Coronary artery (tissue), 2 donors: Measurements from ENCODE around the gene TMEM242.

Source experiments
- DNase-seq: peaks from one replicate; pipeline ENCODE4 v3.0.0-alpha.2; 2017; ENCODE audit warnings: low spot score
- H3K27ac ChIP-seq, 2 donors: fragments of 200-600 bp; sonication (generic); one replicate each; pipeline ENCODE4 v1.5.1; 2016 to 2019
- H3K4me3 ChIP-seq: fragments of 200-600 bp; sonication (generic); 2 replicates; pipeline ENCODE4 v1.5.1; 2016; ENCODE audit warnings: mild to moderate bottlenecking, moderate library complexity
- TF ChIP-seq, protein P1 (sequence below): fragments of 200-600 bp; sonication (generic); IDR thresholded peaks from one replicate; pipeline ENCODE4 v1.5.1; 2019; ENCODE audit warnings: antibody characterized with exemption

TMEM242 gene

DNA sequence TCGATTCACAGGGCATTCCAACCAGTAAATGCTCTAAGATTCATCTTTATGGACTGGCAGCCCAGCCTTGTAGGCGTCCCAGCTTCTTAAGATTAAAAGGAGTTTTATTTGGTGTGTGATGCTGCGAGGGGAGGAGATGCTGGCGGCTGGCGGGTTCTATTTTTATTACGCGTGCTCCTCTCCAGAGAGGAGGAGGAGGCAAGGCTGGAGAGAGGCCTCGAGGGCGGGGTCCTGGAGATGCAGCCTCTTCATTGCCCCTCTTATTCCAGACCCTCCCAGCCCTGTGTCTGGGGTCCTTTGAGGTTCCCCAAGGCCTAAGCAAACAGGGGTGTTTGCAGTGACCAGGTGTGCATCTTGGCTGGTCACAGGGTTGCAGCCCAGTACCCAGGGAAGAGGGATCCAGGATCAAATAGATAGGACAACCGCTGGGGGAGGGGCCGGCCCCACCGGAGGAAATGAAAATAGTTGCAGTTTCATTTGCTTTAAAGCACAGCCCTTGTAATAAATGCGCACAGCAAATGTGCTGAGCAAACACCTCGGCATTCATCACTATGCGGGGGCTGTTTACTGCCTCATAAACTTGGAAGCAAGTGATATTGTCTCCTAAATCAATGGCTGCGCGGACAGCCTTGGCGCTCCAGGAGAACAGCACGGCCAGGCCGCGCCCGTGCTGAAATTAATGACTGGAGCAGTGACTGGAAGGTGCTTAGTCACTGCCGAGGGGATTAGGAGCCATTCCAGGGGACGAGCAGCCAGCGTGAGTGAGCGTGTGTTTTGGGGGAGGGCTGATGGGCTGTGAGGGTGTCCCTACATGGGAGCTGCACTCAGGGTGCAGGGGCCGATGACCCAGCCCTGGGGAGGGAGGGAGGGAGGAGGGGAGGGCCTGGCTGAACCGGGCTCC, 83.0 kb downstream of the TMEM242 start:
- DNase-seq: peak; percentile 89
- Histone ChIP-seq H3K27ac (peak overlapping the region; percentile 87 to 93), H3K4me3 (peak overlapping the region; percentile 48)
- TF ChIP-seq, protein P1, sequence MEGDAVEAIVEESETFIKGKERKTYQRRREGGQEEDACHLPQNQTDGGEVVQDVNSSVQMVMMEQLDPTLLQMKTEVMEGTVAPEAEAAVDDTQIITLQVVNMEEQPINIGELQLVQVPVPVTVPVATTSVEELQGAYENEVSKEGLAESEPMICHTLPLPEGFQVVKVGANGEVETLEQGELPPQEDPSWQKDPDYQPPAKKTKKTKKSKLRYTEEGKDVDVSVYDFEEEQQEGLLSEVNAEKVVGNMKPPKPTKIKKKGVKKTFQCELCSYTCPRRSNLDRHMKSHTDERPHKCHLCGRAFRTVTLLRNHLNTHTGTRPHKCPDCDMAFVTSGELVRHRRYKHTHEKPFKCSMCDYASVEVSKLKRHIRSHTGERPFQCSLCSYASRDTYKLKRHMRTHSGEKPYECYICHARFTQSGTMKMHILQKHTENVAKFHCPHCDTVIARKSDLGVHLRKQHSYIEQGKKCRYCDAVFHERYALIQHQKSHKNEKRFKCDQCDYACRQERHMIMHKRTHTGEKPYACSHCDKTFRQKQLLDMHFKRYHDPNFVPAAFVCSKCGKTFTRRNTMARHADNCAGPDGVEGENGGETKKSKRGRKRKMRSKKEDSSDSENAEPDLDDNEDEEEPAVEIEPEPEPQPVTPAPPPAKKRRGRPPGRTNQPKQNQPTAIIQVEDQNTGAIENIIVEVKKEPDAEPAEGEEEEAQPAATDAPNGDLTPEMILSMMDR: no peak

DNA sequence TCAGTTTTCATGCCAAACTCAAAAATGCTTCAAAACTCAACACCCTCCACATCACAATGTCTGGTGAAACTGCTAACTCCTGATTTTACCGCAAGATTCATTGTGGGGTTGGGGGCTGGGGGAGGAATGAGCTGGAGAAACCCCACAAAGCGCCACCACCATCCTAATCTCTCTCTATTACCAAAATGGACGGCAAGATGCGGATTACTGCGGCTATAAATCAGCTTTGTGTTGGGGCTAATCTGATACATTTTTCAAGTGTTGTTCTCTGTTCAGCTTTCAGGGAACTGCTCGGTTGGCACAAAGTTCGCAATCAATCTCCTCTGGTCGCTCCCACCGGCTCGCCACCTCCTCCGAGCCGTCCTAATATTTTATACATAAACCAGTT, 83.7 kb downstream of the TMEM242 start:
- peak overlapping the region; percentile 48 for H3K4me3 ChIP-seq
- H3K27ac ChIP-seq: peak overlapping the region; percentile 87 to 93
- no peak for DNase-seq
- TF ChIP-seq, protein P1: no peak
